CD14-positive monocyte (primary cell): ENCODE measurements around the gene ZNF408. TPM values are rescaled to one million over a fixed set of nuclear protein-coding genes. Genes with fewer than 3 reads are reported as not detected.

Experiments
- DNase-seq, 3 donors: peaks; one replicate each; pipeline ENCODE4 v3.0.0-alpha.2; 2011 to 2022
- H2AFZ ChIP-seq: 2 replicates; pipeline ENCODE4 v1.6.0; 2012; ENCODE audit warnings: mild to moderate bottlenecking, low read depth, low read length, inconsistent platforms; ENCODE audit not compliant: insufficient read depth, poor library complexity, severe bottlenecking
- H3K27ac ChIP-seq, 2 donors: 1 replicate in 1 of 2; 2 replicates in 1 of 2; pipeline ENCODE4 v1.5.1; 2012 to 2013; ENCODE audit warnings: low read length in 2 of 2, control low read depth in 1 of 2, inconsistent platforms in 1 of 2, low read depth in 1 of 2, mild to moderate bottlenecking in 1 of 2
- H3K27me3 ChIP-seq, 2 donors: one replicate each; pipeline versions ENCODE4 v1.6.0 to v1.6.1; 2011 to 2013; ENCODE audit warnings: low read length in 2 of 2; ENCODE audit not compliant: control insufficient read depth in 2 of 2, insufficient read depth in 2 of 2
- H3K36me3 ChIP-seq, 2 donors: replicated peaks in 1 of 2; 1 replicate in 1 of 2; 2 replicates in 1 of 2; pipeline versions ENCODE4 v1.5.1 to v1.6.1; 2012 to 2013; ENCODE audit warnings: low read length in 2 of 2, control low read depth in 1 of 2, inconsistent platforms in 1 of 2, mild to moderate bottlenecking in 1 of 2; ENCODE audit not compliant: insufficient read depth in 2 of 2, control insufficient read depth in 1 of 2
- H3K4me1 ChIP-seq, 2 donors: 1 replicate in 1 of 2; 2 replicates in 1 of 2; pipeline versions ENCODE4 v1.5.1 to v1.6.1; 2012 to 2013; ENCODE audit warnings: low read length in 2 of 2, control low read depth in 1 of 2, inconsistent platforms in 1 of 2, mild to moderate bottlenecking in 1 of 2, moderate library complexity in 1 of 2; ENCODE audit not compliant: insufficient read depth in 2 of 2, control insufficient read depth in 1 of 2
- H3K4me2 ChIP-seq: replicated peaks from 2 replicates; pipeline ENCODE3; 2012; ENCODE audit warnings: low read length, moderate library complexity, mild to moderate bottlenecking; ENCODE audit not compliant: poor library complexity, severe bottlenecking; ENCODE audit errors: extremely low read depth
- H3K4me3 ChIP-seq, 3 experiments: fragments of 200-600 bp in 1 of 3; sonication (generic) in 1 of 3; replicated peaks in 1 of 3; 1 replicate in 2 of 3; 2 replicates in 1 of 3; pipeline ENCODE4 v1.5.1; 2011 to 2013; ENCODE audit warnings: low read length in 3 of 3, mild to moderate bottlenecking in 3 of 3, control low read depth in 2 of 3, low read depth in 2 of 3, inconsistent platforms in 1 of 3, moderate library complexity in 1 of 3
- H3K79me2 ChIP-seq: 2 replicates; pipeline ENCODE4 v1.6.0; 2012; ENCODE audit warnings: mild to moderate bottlenecking, control low read depth, inconsistent platforms, low read length, moderate library complexity; ENCODE audit not compliant: insufficient read depth
- H3K9ac ChIP-seq: 2 replicates; pipeline ENCODE4 v1.6.0; 2017; ENCODE audit warnings: low read length, mild to moderate bottlenecking; ENCODE audit not compliant: insufficient read depth, poor library complexity, severe bottlenecking
- H3K9me3 ChIP-seq, 2 donors: replicated peaks in 1 of 2; 1 replicate in 1 of 2; 2 replicates in 1 of 2; pipeline versions ENCODE4 v1.5.1 to v1.6.1; 2012 to 2013; ENCODE audit warnings: low read length in 2 of 2, control low read depth in 1 of 2; ENCODE audit not compliant: control insufficient read depth in 1 of 2, insufficient read depth in 1 of 2
- H4K20me1 ChIP-seq: 2 replicates; pipeline ENCODE4 v1.6.0; 2012; ENCODE audit warnings: mild to moderate bottlenecking, low read length, control low read depth, moderate library complexity; ENCODE audit not compliant: insufficient read depth
- H3K27ac Mint-ChIP-seq, 7 donors: one replicate each; pipeline ENCODE4 v1.8.0; 2020; ENCODE audit warnings: mild to moderate bottlenecking in 7 of 7, mixed read lengths in 7 of 7, moderate library complexity in 6 of 7, inconsistent platforms in 2 of 7
- H3K27me3 Mint-ChIP-seq, 3 donors: one replicate each; pipeline ENCODE4 v1.8.0; 2021 to 2022; ENCODE audit warnings: low read depth in 3 of 3, mild to moderate bottlenecking in 3 of 3, mixed read lengths in 3 of 3, moderate library complexity in 3 of 3, inconsistent platforms in 1 of 3
- H3K36me3 Mint-ChIP-seq, 2 donors: one replicate each; pipeline ENCODE4 v1.8.0; 2020; ENCODE audit warnings: mixed read lengths in 2 of 2, inconsistent platforms in 1 of 2, mild to moderate bottlenecking in 1 of 2
- H3K4me1 Mint-ChIP-seq: one replicate; pipeline ENCODE4 v1.8.0; 2020; ENCODE audit warnings: mild to moderate bottlenecking, mixed read lengths
- H3K4me3 Mint-ChIP-seq, 2 donors: one replicate each; pipeline ENCODE4 v1.8.0; 2020; ENCODE audit warnings: mild to moderate bottlenecking in 2 of 2, mixed read lengths in 2 of 2, moderate library complexity in 1 of 2
- H3K9me3 Mint-ChIP-seq, 7 donors: one replicate each; pipeline ENCODE4 v1.8.0; 2020 to 2022; ENCODE audit warnings: mixed read lengths in 7 of 7, mild to moderate bottlenecking in 6 of 7, moderate library complexity in 6 of 7, inconsistent platforms in 2 of 7
- WGBS: methylation state at CpG from one replicate; pipeline ENCODE4 v1.1.5; 2013; ENCODE audit warnings: missing lambda C conversion rate; ENCODE audit not compliant: insufficient coverage; 5-methylcytosine and 5-hydroxymethylcytosine counted together
- intact Hi-C, 2 donors: fragments of 100-400 bp; cut with micrococcal nuclease; formaldehyde crosslinking; loops; one replicate each; pipeline versions ENCODE4 v1.15.0 to v1.15.1; 2023
- polyA plus RNA-seq, 3 donors: library from polyadenylated mRNA; depleted of rRNA in 1 of 3; unstranded in 2 of 3; stranded (reverse) in 1 of 3; fragments of 300-500 nt in 2 of 3; fragments of >200 nt in 1 of 3; fragmentation: Illumina TruSeq in 2 of 3; gene quantifications; 1 replicate in 2 of 3; 2 replicates in 1 of 3; pipeline ENCODE4 v1.2.3, GENCODE V29; 2012 to 2021
- TF ChIP-seq, protein P1 (sequence below): fragments of 200-600 bp; IDR thresholded peaks from one replicate; pipeline ENCODE4 v1.8.0; 2022; ENCODE audit warnings: antibody characterized with exemption, mild to moderate bottlenecking

Gene ZNF408
- polyA plus RNA-seq, 3 donors, result 4.1 to 4.5 (median 4.2) TPM

DNA sequence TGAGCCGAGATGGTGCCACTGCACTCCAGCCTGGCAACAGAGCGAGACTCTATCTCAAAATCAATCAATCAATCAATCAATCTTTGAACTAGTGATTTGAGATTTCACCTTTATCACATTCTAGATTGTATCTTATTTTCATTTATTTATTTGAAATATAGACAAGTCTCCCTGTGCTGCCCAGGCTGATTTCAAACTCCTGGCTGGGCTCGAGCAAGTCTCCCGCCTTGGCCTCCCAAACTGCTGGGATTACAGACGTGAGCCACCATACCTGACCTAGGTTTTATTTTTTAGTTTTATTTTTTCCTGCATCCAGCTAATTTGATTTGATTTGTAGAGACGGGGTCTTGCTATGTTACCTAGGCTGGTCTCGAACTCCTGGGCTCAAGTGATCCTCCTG lies 35.3 kb downstream of the ZNF408 start:
- H4K20me1 ChIP-seq, result no peaks in the 10 kb centered on the region
- Mint-ChIP-seq H3K36me3 (peaks cover 2 to 9% of the 10 kb centered on the region in 2 donors), H3K4me3 (no peak overlapping the region), H3K27me3 (peaks cover 1 to 4% (median 2%) of the 10 kb centered on the region in 3 donors), H3K27ac (no peak overlapping the region), H3K4me1 (no peaks in the 10 kb centered on the region), H3K9me3 (peaks cover 0 to 3% (median 0%) of the 10 kb centered on the region in 7 donors)
- peaks cover 2% of the 10 kb centered on the region in 2 donors for H3K36me3 ChIP-seq
- intact Hi-C loops, result no loop called here
- TF ChIP-seq, protein P1, sequence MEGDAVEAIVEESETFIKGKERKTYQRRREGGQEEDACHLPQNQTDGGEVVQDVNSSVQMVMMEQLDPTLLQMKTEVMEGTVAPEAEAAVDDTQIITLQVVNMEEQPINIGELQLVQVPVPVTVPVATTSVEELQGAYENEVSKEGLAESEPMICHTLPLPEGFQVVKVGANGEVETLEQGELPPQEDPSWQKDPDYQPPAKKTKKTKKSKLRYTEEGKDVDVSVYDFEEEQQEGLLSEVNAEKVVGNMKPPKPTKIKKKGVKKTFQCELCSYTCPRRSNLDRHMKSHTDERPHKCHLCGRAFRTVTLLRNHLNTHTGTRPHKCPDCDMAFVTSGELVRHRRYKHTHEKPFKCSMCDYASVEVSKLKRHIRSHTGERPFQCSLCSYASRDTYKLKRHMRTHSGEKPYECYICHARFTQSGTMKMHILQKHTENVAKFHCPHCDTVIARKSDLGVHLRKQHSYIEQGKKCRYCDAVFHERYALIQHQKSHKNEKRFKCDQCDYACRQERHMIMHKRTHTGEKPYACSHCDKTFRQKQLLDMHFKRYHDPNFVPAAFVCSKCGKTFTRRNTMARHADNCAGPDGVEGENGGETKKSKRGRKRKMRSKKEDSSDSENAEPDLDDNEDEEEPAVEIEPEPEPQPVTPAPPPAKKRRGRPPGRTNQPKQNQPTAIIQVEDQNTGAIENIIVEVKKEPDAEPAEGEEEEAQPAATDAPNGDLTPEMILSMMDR, result no peak
- no peak overlapping the region for H3K4me3 ChIP-seq
- H3K27ac ChIP-seq, result no peak overlapping the region
- H3K9ac ChIP-seq, result no peak overlapping the region
- DNase-seq, result no peak
- H2AFZ ChIP-seq, result no peak overlapping the region
- no peaks in the 10 kb centered on the region for H3K79me2 ChIP-seq
- no peak overlapping the region for H3K4me2 ChIP-seq
- H3K9me3 ChIP-seq, result no peaks in the 10 kb centered on the region
- WGBS, result 72% methylated on average over 2 of the region's 7 CpGs
- H3K4me1 ChIP-seq, result no peaks in the 10 kb centered on the region
- H3K27me3 ChIP-seq, result no peaks in the 10 kb centered on the region

DNA sequence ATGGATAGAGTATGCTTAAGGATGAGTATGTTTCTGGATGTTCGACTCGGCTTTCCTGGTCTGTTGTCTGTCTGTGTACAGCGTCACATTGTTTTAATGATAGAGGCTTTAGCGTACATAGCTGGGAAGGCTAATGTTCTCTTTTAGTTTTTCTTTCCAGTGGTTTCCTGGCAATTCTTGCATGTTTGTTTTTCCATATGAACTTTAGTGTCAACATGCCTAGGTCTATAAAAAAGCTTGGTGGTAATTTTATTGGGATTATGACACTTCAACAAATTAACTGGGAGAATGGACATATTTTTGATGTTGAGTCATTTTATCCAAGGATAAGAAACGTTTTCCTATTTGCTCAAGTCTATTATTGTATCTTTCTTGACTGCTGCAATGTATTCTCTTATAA lies 35.8 kb downstream of the ZNF408 start:
- no peaks in the 10 kb centered on the region for H3K4me1 Mint-ChIP-seq
- intact Hi-C loops, result no loop called here
- H3K27me3 Mint-ChIP-seq, result peaks cover 1 to 4% (median 2%) of the 10 kb centered on the region in 3 donors
- Histone ChIP-seq H3K36me3 (peaks cover 6 to 7% of the 10 kb centered on the region in 2 donors), H3K9me3 (no peaks in the 10 kb centered on the region), H3K9ac (no peak overlapping the region), H4K20me1 (no peaks in the 10 kb centered on the region), H2AFZ (no peak overlapping the region), H3K4me1 (no peaks in the 10 kb centered on the region), H3K79me2 (no peaks in the 10 kb centered on the region), H3K27ac (no peak overlapping the region), H3K4me3 (no peak overlapping the region), H3K4me2 (no peak overlapping the region), H3K27me3 (no peaks in the 10 kb centered on the region)
- DNase-seq, result no peak
- H3K36me3 Mint-ChIP-seq, result peaks cover 6 to 14% of the 10 kb centered on the region in 2 donors
- WGBS, result 96% methylated on average over 3 of the region's 5 CpGs
- TF ChIP-seq, protein P1, result no peak
- H3K9me3 Mint-ChIP-seq, result peaks cover 0 to 3% (median 0%) of the 10 kb centered on the region in 7 donors
- H3K4me3 Mint-ChIP-seq, result no peak overlapping the region
- no peak overlapping the region for H3K27ac Mint-ChIP-seq
